Choroid plexus epithelial cell (primary cell): ENCODE results near the gene NALCN.
A peak's percentile ranks its signal among the peaks of the same experiment; 100 is the strongest.

ENCODE experiments used
- DNase-seq: peaks from one replicate; pipeline ENCODE4 v3.0.0-alpha.2; 2010; ENCODE audit warnings: low read depth
- H3K4me3 ChIP-seq: 2 replicates; pipeline ENCODE4 v1.5.1; 2011; ENCODE audit warnings: low read depth, mild to moderate bottlenecking, control low read depth, low read length, moderate library complexity
- CTCF ChIP-seq: conservative IDR thresholded peaks from 2 replicates; pipeline ENCODE4 v1.5.1; 2011; ENCODE audit warnings: low read depth, mild to moderate bottlenecking, control low read depth, inconsistent platforms, low read length, moderate library complexity

The NALCN gene

GRCh38 chr13:101390461-101390860, 25.8 kb downstream of the NALCN start:
- H3K4me3 ChIP-seq, result no peak overlapping the region
- DNase-seq, result peak; percentile 64
- TF ChIP-seq CTCF, result no peak

GRCh38 chr13:101384929-101385328, 31.4 kb downstream of the NALCN start:
- TF ChIP-seq CTCF, result no peak
- H3K4me3 ChIP-seq, result no peak overlapping the region
- no peak for DNase-seq

- no peak overlapping the region for H3K4me3 ChIP-seq
- no peak for TF ChIP-seq CTCF
- DNase-seq, result no peak
These were observed 32.7 kb downstream of the NALCN start for GRCh38 chr13:101383595-101383994.

- no peak for TF ChIP-seq CTCF
- H3K4me3 ChIP-seq, result no peak overlapping the region
- peak; percentile 14 for DNase-seq
These were observed 33.6 kb downstream of the NALCN start for GRCh38 chr13:101382701-101383100.

- no peak overlapping the region for H3K4me3 ChIP-seq
- DNase-seq, result no peak
- TF ChIP-seq CTCF, result no peak
These were observed 34.2 kb downstream of the NALCN start for GRCh38 chr13:101382086-101382485.

GRCh38 chr13:101360525-101360924, 55.8 kb downstream of the NALCN start:
- TF ChIP-seq CTCF, result no peak
- no peak overlapping the region for H3K4me3 ChIP-seq
- DNase-seq, result no peak

- TF ChIP-seq CTCF, result no peak
- no peak overlapping the region for H3K4me3 ChIP-seq
- no peak for DNase-seq
These were observed 61.4 kb downstream of the NALCN start for GRCh38 chr13:101354895-101355294.
